ENCODE measurements around the gene CFDP1. TPM values are rescaled to one million over a fixed set of nuclear protein-coding genes. Genes with fewer than 3 reads are reported as not detected.

Gene CFDP1
- total RNA-seq, 1 experiment from 2014 or later, result 77.6 TPM

GRCh38 chr16:75379911-75380847, 53.1 kb downstream of the CFDP1 start:
- no peak overlapping the region for H3K4me3 ChIP-seq (ENCODE audit: low read depth, low read length)
- no peak for DNase-seq
- Mint-ChIP-seq H3K36me3 (ENCODE audit: insufficient read depth, unreplicated experiment) (peaks cover 28% of the 10 kb centered on the region), H3K27me3 (ENCODE audit: insufficient read depth, unreplicated experiment) (no peaks in the 10 kb centered on the region), H3K9me3 (ENCODE audit: unreplicated experiment) (no peaks in the 10 kb centered on the region), H3K4me3 (ENCODE audit: unreplicated experiment) (no peak overlapping the region), H3K4me1 (ENCODE audit: low read depth, unreplicated experiment) (peaks cover 25% of the 10 kb centered on the region), H3K27ac (ENCODE audit: unreplicated experiment) (no peak overlapping the region)
- no peaks in the 10 kb centered on the region for H3K9me3 ChIP-seq
- no peaks in the 10 kb centered on the region; the same call in 1 of the 2 replicates for H3K36me3 ChIP-seq (ENCODE audit: control insufficient read depth, insufficient read depth, low read length)
- peaks cover 27% of the 10 kb centered on the region for H3K4me1 ChIP-seq
- TF ChIP-seq, protein P1, sequence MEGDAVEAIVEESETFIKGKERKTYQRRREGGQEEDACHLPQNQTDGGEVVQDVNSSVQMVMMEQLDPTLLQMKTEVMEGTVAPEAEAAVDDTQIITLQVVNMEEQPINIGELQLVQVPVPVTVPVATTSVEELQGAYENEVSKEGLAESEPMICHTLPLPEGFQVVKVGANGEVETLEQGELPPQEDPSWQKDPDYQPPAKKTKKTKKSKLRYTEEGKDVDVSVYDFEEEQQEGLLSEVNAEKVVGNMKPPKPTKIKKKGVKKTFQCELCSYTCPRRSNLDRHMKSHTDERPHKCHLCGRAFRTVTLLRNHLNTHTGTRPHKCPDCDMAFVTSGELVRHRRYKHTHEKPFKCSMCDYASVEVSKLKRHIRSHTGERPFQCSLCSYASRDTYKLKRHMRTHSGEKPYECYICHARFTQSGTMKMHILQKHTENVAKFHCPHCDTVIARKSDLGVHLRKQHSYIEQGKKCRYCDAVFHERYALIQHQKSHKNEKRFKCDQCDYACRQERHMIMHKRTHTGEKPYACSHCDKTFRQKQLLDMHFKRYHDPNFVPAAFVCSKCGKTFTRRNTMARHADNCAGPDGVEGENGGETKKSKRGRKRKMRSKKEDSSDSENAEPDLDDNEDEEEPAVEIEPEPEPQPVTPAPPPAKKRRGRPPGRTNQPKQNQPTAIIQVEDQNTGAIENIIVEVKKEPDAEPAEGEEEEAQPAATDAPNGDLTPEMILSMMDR (IDR thresholded peaks at IDR 0.05; ENCODE audit: insufficient read depth in 1 of 2, low read depth in 1 of 2, low read length in 1 of 2, severe bottlenecking in 1 of 2, unreplicated experiment in 1 of 2), result no peak
- intact Hi-C loops (cut with micrococcal nuclease; ENCODE audit: unreplicated experiment), result no loop called here
- no TSS peak for BruUV-seq (replicated peaks)
- POLR2A ChIA-PET, result no interaction called here
- H3K27me3 ChIP-seq (replicated peaks; ENCODE audit: control insufficient read depth, insufficient read depth, low read length), result no peaks in the 10 kb centered on the region
- CTCF ChIA-PET, result interaction anchor here (1.6 kb wide), 1 partner anchor 181 kb away, joined by 4 read pairs; no protein-coding TSS in a partner anchor

DNA sequence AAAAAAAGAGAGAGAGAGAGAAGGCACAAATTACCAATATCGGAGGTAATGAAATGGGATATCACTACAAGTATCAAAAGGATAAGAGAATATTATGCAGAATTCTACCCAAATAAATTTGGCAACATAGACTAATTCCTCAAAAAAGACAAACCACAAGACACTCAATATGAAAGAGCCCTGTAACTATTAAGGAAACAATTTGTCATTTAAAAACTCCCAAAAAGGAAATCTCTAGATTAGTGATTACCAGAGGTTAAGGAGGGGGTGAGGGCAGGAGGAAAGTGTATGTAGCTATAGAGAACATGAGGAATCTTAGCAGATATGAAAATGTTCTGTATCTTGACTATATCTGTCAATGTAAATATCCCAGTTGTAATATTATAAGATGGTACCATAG, 54.0 kb downstream of the CFDP1 start:
- Histone ChIP-seq H3K9me3 (no peaks in the 10 kb centered on the region), H3K36me3 (ENCODE audit: control insufficient read depth, insufficient read depth, low read length) (no peaks in the 10 kb centered on the region; the same call in 1 of the 2 replicates), H3K4me1 (peaks cover 27% of the 10 kb centered on the region), H3K4me3 (ENCODE audit: low read depth, low read length) (no peak overlapping the region), H3K27me3 (replicated peaks; ENCODE audit: control insufficient read depth, insufficient read depth, low read length) (no peaks in the 10 kb centered on the region)
- Mint-ChIP-seq H3K27ac (ENCODE audit: unreplicated experiment) (no peak overlapping the region), H3K4me3 (ENCODE audit: unreplicated experiment) (no peak overlapping the region), H3K27me3 (ENCODE audit: insufficient read depth, unreplicated experiment) (no peaks in the 10 kb centered on the region), H3K9me3 (ENCODE audit: unreplicated experiment) (no peaks in the 10 kb centered on the region), H3K4me1 (ENCODE audit: low read depth, unreplicated experiment) (peaks cover 29% of the 10 kb centered on the region), H3K36me3 (ENCODE audit: insufficient read depth, unreplicated experiment) (peaks cover 34% of the 10 kb centered on the region)
- no peak for DNase-seq
- TF ChIP-seq, protein P1 (IDR thresholded peaks at IDR 0.05; ENCODE audit: insufficient read depth in 1 of 2, low read depth in 1 of 2, low read length in 1 of 2, severe bottlenecking in 1 of 2, unreplicated experiment in 1 of 2), result no peak
- intact Hi-C loops (cut with micrococcal nuclease; ENCODE audit: unreplicated experiment), result no loop called here
- ChIA-PET CTCF (interaction anchor here (0.7 kb wide), 2 partner anchors 23 to 144 kb away, joined by 3 to 4 read pairs; no protein-coding TSS in a partner anchor), POLR2A (no interaction called here)
- no TSS peak for BruUV-seq (replicated peaks)

DNA sequence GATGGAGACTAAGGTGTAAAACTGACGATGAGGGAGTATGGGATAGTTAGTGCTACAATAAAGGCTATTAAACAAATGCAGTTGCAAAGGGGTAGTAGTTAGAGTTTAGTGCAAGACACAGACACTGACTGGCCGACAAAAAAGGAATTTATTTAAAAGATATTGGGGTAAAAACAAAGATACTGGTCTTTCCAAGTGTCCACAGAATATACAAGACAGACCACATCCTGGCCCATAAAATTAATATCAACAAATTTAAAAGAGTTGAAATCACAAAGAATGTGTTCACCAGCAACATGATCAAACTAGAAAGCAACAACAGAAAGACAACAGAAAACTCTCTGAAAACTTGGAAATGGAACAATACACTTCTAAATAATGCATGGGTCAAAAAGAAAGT, 54.7 kb downstream of the CFDP1 start:
- H3K36me3 Mint-ChIP-seq (ENCODE audit: insufficient read depth, unreplicated experiment), result peaks cover 34% of the 10 kb centered on the region
- no peak overlapping the region for H3K27ac Mint-ChIP-seq (ENCODE audit: unreplicated experiment)

More for the DNA sequence above, 54.7 kb downstream of the CFDP1 start:
- H3K4me3 ChIP-seq (ENCODE audit: low read depth, low read length), result no peak overlapping the region
- H3K4me3 Mint-ChIP-seq (ENCODE audit: unreplicated experiment), result no peak overlapping the region
- CTCF ChIA-PET, result interaction anchor here (0.6 to 0.7 kb wide), 3 partner anchors 20 to 143 kb away, joined by 3 to 4 read pairs (median 4); no protein-coding TSS in a partner anchor
- POLR2A ChIA-PET, result no interaction called here
- intact Hi-C loops (cut with micrococcal nuclease; ENCODE audit: unreplicated experiment), result no loop called here
- DNase-seq, result no peak
- no peaks in the 10 kb centered on the region for H3K27me3 Mint-ChIP-seq (ENCODE audit: insufficient read depth, unreplicated experiment)
- no peaks in the 10 kb centered on the region for H3K9me3 ChIP-seq
- H3K9me3 Mint-ChIP-seq (ENCODE audit: unreplicated experiment), result no peaks in the 10 kb centered on the region
- no peaks in the 10 kb centered on the region for H3K27me3 ChIP-seq (replicated peaks; ENCODE audit: control insufficient read depth, insufficient read depth, low read length)
- BruUV-seq (replicated peaks), result no TSS peak
- no peaks in the 10 kb centered on the region; the same call in 1 of the 2 replicates for H3K36me3 ChIP-seq (ENCODE audit: control insufficient read depth, insufficient read depth, low read length)
- TF ChIP-seq, protein P1 (IDR thresholded peaks at IDR 0.05; ENCODE audit: insufficient read depth in 1 of 2, low read depth in 1 of 2, low read length in 1 of 2, severe bottlenecking in 1 of 2, unreplicated experiment in 1 of 2), result no peak
- H3K4me1 ChIP-seq, result peaks cover 27% of the 10 kb centered on the region
- peaks cover 29% of the 10 kb centered on the region for H3K4me1 Mint-ChIP-seq (ENCODE audit: low read depth, unreplicated experiment)

Data from Caco-2 (cell line).